ENCODE measurements around the gene AP2M1. TPM values are rescaled to one million over a fixed set of nuclear protein-coding genes. Genes with fewer than 3 reads are reported as not detected.
A peak's percentile ranks its signal among the peaks of the same experiment; 100 is the strongest.
"Not testable (repeated sequence)": the region's sequence is repeated elsewhere in the genome, so short reads cannot be mapped to it uniquely, and the experiment has no call there.

Gene AP2M1
- total RNA-seq, 1 donor from 2014 or later: 401 TPM

- no peak for DNase-seq (ENCODE audit: low spot score)
- Mint-ChIP-seq H3K36me3 (ENCODE audit: low read depth, unreplicated experiment) (peaks cover 5% of the 10 kb centered on the region), H3K4me1 (ENCODE audit: unreplicated experiment) (peaks cover 38% of the 10 kb centered on the region), H3K4me3 (ENCODE audit: unreplicated experiment) (peak overlapping the region; percentile 97), H3K27me3 (ENCODE audit: unreplicated experiment) (peaks cover 9% of the 10 kb centered on the region), H3K27ac (ENCODE audit: unreplicated experiment) (peak overlapping the region; percentile 88), H3K9me3 (ENCODE audit: unreplicated experiment) (no peaks in the 10 kb centered on the region)
- no peak for TF ChIP-seq CTCF (IDR thresholded peaks at IDR 0.05; ENCODE audit: unreplicated experiment)
Observed at GRCh38 chr3:184155644-184156521, 18.8 kb upstream of the AP2M1 start.

DNA sequence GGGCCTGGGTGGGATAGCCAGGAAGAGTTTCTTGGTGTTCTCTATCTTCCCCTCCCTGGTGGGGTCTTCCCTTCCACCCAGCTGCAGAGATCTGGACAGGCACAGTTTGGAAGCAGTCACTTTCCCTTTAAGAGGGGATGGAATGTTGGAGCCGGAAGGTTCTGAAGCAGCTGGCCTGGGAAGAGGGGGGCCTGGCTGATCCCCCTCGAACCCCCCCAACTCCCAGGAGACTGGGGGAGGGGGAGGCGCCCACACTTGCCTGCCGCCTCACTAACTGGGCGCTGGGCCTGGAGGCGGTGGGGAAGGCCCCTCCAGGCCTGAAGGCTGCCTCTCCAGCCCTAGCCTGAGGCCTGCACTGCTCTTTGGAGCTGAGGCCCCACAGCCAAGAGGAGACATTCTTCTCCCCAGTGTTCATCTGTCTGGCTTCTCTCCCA is 18.1 kb upstream of the AP2M1 start:
- peaks cover 5% of the 10 kb centered on the region for H3K36me3 Mint-ChIP-seq (ENCODE audit: low read depth, unreplicated experiment)
- no peak for TF ChIP-seq CTCF (IDR thresholded peaks at IDR 0.05; ENCODE audit: unreplicated experiment)
- no peaks in the 10 kb centered on the region for H3K9me3 Mint-ChIP-seq (ENCODE audit: unreplicated experiment)
- peak; percentile 24 for DNase-seq (ENCODE audit: low spot score)
- peak overlapping the region; percentile 88 for H3K27ac Mint-ChIP-seq (ENCODE audit: unreplicated experiment)
- H3K27me3 Mint-ChIP-seq (ENCODE audit: unreplicated experiment): peaks cover 7% of the 10 kb centered on the region
- H3K4me3 Mint-ChIP-seq (ENCODE audit: unreplicated experiment): peak overlapping the region; percentile 97
- peaks cover 42% of the 10 kb centered on the region for H3K4me1 Mint-ChIP-seq (ENCODE audit: unreplicated experiment)

DNA sequence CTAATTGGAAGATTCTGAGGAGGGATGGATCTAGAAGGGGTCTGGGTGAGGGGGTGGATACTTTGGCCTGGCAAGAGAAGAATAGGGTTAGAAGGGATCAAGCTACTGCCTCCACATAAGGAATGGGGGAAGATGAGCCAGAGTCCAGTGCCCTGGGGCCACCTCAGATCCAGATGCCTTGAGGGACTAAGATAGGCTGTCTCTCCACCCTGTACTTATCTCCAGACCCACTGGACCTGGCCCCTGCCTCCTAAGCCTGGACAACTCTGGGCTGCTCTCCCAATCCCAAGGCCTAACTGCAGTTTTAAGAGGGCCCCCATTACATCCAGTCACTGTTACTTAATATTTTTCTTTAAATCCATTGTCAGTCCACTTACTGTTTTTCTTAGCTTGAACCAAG is 17.4 kb upstream of the AP2M1 start:
- Mint-ChIP-seq H3K27ac (ENCODE audit: unreplicated experiment) (peak overlapping the region; percentile 68), H3K9me3 (ENCODE audit: unreplicated experiment) (no peaks in the 10 kb centered on the region), H3K4me1 (ENCODE audit: unreplicated experiment) (peaks cover 44% of the 10 kb centered on the region), H3K36me3 (ENCODE audit: low read depth, unreplicated experiment) (peaks cover 5% of the 10 kb centered on the region), H3K4me3 (ENCODE audit: unreplicated experiment) (peak overlapping the region; percentile 97), H3K27me3 (ENCODE audit: unreplicated experiment) (peaks cover 7% of the 10 kb centered on the region)
- no peak for TF ChIP-seq CTCF (IDR thresholded peaks at IDR 0.05; ENCODE audit: unreplicated experiment)
- no peak for DNase-seq (ENCODE audit: low spot score)

DNA sequence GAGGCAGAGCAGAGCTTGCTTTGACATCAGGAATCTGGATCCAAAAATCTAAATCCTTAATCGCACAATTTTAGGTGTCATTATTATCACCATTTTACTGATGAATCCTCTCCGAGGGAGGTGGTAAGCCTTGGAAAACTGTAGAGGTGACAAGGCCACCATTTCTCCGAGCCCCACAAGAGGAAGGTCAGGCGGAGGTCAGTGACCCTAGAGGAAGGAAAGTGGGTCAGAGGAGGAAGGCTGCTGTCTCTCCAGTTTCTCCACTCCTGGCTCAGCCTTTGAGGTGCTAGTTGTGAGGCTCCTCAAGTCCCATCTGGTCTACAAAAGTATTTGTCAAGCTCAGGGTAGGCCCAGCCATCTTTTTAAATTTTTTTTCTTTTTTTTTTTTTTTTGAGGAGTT is 16.3 kb upstream of the AP2M1 start:
- Mint-ChIP-seq H3K4me3 (ENCODE audit: unreplicated experiment) (peak overlapping the region; percentile 56), H3K27ac (ENCODE audit: unreplicated experiment) (no peak overlapping the region), H3K4me1 (ENCODE audit: unreplicated experiment) (peaks cover 52% of the 10 kb centered on the region), H3K36me3 (ENCODE audit: low read depth, unreplicated experiment) (peaks cover 9% of the 10 kb centered on the region), H3K9me3 (ENCODE audit: unreplicated experiment) (no peaks in the 10 kb centered on the region), H3K27me3 (ENCODE audit: unreplicated experiment) (peaks cover 8% of the 10 kb centered on the region)
- no peak for DNase-seq (ENCODE audit: low spot score)
- no peak for TF ChIP-seq CTCF (IDR thresholded peaks at IDR 0.05; ENCODE audit: unreplicated experiment)

GRCh38 chr3:184160456-184160855 is 14.2 kb upstream of the AP2M1 start:
- H3K27ac Mint-ChIP-seq (ENCODE audit: unreplicated experiment): peak overlapping the region; percentile 67
- H3K27me3 Mint-ChIP-seq (ENCODE audit: unreplicated experiment): peaks cover 12% of the 10 kb centered on the region
- no peak for TF ChIP-seq CTCF (IDR thresholded peaks at IDR 0.05; ENCODE audit: unreplicated experiment)
- peaks cover 63% of the 10 kb centered on the region for H3K4me1 Mint-ChIP-seq (ENCODE audit: unreplicated experiment)
- peaks cover 26% of the 10 kb centered on the region for H3K36me3 Mint-ChIP-seq (ENCODE audit: low read depth, unreplicated experiment)
- no peak for DNase-seq (ENCODE audit: low spot score)
- H3K4me3 Mint-ChIP-seq (ENCODE audit: unreplicated experiment): peak overlapping the region; percentile 70
- no peaks in the 10 kb centered on the region for H3K9me3 Mint-ChIP-seq (ENCODE audit: unreplicated experiment)

DNA sequence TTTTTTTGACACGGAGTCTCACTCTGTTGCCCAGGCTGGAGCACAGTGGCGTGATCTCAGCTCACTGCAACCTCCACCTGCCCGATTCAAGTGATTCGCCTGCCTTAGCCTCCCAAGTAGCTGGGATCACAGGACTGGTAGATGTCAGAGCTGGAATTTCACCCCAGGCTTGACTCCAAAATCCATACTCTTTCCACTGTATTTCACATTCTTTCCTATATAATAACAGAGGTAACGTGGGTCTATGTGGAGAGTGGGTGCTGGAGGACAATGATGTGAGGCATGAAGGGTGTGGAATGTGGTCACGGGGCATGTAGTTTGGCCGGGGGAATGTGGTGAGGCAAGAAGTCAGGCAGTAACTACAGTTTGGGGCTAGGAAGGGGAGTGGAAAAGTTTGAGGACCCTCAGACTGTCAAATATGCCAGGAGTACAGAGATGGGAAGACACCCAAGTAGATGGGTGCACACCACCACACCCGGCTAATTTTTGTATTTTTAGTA is 12.0 kb upstream of the AP2M1 start:
- DNase-seq (ENCODE audit: low spot score); H3K9me3 Mint-ChIP-seq (ENCODE audit: unreplicated experiment); H3K27me3 Mint-ChIP-seq (ENCODE audit: unreplicated experiment); H3K27ac Mint-ChIP-seq (ENCODE audit: unreplicated experiment): not testable (repeated sequence)
- peak overlapping the region; percentile 82 for H3K4me3 Mint-ChIP-seq (ENCODE audit: unreplicated experiment)
- H3K4me1 Mint-ChIP-seq (ENCODE audit: unreplicated experiment): peaks cover 48% of the 10 kb centered on the region
- H3K36me3 Mint-ChIP-seq (ENCODE audit: low read depth, unreplicated experiment): peaks cover 43% of the 10 kb centered on the region

Data from endothelial cell (in vitro differentiated cells).